CD4-positive, alpha-beta T cell treated with Interleukin-4 for 4 hours (primary cell): ENCODE data around the gene UGT1A4.
"Not testable (repeated sequence)": the region's sequence is repeated elsewhere in the genome, so short reads cannot be mapped to it uniquely, and the experiment has no call there.

ENCODE experiments used
- DNase-seq: peaks from one replicate; pipeline ENCODE4 v3.0.0-alpha.2; 2020

Gene UGT1A4

DNA sequence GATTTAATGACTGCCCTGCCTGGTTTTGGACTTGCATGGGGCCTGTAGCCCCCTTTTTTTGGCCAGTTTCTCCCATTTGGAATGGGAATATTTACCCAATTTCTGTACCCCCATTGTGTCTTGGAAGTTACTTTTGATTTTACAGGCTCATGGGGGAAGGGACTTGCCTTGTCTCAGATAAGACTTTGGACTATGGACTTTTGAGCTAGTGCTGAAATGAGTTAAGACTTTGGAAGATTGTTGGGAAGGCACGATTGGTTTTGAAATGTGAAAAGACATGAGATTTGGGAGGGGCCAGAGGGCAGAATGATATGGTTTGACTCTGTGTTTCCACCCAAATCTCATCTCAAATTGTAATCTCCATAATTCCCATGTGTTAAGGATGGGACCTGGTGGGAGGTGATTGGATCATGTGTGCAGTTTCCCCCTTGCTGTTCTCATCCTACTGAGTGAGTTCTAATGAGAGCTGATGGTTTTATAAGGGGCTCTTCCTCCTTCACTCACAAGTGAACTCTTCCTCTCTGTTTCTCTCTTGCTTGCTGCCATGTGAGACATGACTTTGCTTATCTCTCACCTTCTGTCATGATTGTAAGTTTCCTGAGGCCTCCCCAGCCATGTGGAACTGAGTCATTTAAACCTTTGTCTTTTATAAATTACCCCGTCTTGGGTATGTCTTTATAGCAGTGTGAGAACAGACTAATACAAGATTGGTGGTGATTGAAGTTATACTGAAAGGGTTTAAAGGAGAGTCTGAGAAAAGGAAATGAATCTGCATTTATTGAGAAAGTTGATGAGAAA is 32.9 kb downstream of the UGT1A4 start:
- not testable (repeated sequence) for DNase-seq

- no peak for DNase-seq
These were observed 36.5 kb downstream of the UGT1A4 start for GRCh38 chr2:233754872-233755611.

DNA sequence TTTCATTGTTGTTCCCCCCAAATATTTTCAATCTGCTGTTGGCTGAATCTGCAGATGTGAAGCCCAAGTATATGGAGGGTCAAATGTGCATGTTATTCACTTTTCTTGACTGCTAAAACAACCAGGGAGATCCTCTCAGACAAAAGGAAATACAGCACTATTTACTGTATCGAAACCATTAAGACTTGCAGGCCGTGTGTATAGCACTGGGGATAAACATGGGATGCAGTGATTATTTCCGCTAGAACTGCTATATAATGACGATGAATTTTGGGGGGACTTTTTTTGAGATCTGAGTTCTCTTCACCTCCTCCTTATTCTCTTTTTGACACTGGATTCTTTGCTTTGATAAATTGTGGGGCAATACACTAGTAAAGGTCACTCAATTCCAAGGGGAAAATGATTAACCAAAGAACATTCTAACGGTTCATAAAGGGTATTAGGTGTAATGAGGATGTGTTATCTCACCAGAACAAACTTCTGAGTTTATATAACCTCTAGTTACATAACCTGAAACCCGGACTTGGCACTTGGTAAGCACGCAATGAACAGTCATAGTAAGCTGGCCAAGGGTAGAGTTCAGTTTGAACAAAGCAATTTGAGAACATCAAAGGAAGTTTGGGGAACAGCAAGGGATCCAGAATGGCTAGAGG is 38.0 kb downstream of the UGT1A4 start:
- DNase-seq = no peak

DNA sequence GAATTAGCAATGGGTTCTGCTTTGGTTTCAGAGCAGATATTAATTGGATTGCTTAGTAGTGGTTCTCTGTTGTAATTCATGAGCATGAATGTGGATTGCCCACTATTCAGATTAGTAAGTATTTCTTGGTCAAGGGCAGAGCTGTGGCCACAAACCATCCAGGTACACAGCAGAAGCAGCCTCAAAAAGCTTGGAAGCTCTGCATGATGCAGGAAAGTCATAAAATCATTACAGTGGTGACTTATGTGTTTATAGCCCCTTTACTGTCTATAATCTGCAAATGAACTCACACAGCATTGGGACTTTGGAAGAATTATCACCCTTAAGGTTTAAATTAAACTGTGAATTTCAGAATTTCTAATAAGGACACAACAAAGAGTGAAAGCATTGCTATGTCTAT is 39.6 kb downstream of the UGT1A4 start:
- no peak for DNase-seq

DNA sequence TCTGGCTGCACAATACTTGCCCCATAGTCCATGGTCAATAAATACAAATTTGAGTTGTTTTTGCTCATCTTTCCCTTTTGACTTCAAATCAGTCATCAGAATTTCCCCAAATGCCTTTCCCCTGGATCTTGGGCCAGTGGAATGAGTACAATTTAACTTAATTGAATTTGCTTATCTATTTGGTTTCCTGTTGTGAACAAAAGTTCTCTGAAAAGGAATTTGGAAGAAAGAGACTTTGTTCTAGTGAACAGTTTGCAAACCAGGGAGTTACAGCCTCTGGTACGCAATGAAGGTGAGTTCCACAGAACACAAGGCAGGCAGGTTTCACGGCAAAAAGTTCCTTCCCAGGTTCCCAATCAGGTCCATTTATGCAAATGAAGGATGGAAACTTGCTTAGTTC is 40.3 kb downstream of the UGT1A4 start:
- no peak for DNase-seq

- DNase-seq = no peak
These were observed 41.5 kb downstream of the UGT1A4 start, which contains the start of gene UGT1A1 for GRCh38 chr2:233760043-233760442. Gene UGT1A1 (plus strand): TSS chr2:233760270. CDS start chr2:233760288, 18 bp downstream.

DNA sequence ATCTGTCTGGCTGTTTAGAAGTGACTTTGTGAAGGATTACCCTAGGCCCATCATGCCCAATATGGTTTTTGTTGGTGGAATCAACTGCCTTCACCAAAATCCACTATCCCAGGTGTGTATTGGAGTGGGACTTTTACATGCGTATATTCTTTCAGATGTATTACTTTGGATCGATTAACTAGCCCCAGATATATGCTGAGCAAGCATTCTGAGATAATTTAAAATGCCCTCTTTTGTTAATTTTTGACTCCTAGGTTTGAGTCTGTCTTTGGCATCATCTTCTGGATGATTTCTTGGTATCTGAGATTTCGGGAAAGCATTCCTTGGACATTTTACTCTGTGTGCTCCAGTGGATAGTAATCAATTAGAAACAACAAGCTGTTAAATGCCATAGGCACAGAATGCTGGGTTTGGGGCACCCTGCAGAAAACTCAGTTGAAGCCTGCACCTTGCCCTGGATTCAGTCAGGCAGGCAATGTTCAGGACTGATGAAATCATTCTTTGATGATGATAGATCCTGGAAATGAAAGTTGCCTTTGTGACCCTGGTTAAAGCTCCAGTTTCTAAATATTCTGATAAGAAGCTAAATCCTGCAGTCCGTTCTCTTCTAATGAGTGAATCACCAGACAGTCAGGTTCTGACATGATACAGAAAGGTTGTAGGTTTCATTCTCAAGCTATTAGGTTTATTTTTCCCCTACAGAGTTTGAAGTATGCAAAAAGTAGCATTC is 42.7 kb downstream of the UGT1A4 start:
- DNase-seq = no peak

GRCh38 chr2:233764264-233764663 is 45.7 kb downstream of the UGT1A4 start:
- DNase-seq = no peak

- DNase-seq = no peak
These were observed 46.2 kb downstream of the UGT1A4 start for GRCh38 chr2:233764761-233765160.

- no peak for DNase-seq
These were observed 47.9 kb downstream of the UGT1A4 start for GRCh38 chr2:233766416-233766815.

DNA sequence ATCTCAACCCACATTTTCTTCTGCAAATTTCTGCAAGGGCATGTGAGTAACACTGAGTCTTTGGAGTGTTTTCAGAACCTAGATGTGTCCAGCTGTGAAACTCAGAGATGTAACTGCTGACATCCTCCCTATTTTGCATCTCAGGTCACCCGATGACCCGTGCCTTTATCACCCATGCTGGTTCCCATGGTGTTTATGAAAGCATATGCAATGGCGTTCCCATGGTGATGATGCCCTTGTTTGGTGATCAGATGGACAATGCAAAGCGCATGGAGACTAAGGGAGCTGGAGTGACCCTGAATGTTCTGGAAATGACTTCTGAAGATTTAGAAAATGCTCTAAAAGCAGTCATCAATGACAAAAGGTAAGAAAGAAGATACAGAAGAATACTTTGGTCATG is 49.5 kb downstream of the UGT1A4 start:
- no peak for DNase-seq

DNA sequence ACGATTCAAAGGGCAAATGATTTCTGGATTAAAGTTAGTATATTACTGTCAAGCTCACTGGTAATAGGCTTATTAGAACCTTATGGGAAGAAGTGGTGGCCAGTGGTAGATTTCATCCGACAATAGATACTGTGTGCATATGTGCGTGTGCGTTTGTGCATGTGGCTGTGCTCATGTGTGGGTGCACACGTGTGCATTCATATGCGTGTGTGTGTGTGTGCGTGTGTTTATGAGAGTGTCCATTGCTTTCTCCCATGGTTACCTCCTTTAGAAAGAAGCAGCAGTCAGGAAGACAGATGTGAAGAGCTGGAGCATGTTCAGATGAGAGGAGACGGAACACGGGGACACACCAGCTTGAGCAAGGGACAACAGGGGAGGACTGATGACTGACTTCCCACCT is 50.7 kb downstream of the UGT1A4 start:
- no peak for DNase-seq

DNA sequence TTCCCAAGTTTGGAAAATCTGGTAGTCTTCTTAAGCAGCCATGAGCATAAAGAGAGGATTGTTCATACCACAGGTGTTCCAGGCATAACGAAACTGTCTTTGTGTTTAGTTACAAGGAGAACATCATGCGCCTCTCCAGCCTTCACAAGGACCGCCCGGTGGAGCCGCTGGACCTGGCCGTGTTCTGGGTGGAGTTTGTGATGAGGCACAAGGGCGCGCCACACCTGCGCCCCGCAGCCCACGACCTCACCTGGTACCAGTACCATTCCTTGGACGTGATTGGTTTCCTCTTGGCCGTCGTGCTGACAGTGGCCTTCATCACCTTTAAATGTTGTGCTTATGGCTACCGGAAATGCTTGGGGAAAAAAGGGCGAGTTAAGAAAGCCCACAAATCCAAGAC is 53.6 kb downstream of the UGT1A4 start:
- no peak for DNase-seq

DNA sequence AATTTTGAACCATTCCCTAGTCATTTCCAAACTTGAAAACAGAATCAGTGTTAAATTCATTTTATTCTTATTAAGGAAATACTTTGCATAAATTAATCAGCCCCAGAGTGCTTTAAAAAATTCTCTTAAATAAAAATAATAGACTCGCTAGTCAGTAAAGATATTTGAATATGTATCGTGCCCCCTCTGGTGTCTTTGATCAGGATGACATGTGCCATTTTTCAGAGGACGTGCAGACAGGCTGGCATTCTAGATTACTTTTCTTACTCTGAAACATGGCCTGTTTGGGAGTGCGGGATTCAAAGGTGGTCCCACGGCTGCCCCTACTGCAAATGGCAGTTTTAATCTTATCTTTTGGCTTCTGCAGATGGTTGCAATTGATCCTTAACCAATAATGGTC is 54.0 kb downstream of the UGT1A4 start:
- DNase-seq = no peak

DNA sequence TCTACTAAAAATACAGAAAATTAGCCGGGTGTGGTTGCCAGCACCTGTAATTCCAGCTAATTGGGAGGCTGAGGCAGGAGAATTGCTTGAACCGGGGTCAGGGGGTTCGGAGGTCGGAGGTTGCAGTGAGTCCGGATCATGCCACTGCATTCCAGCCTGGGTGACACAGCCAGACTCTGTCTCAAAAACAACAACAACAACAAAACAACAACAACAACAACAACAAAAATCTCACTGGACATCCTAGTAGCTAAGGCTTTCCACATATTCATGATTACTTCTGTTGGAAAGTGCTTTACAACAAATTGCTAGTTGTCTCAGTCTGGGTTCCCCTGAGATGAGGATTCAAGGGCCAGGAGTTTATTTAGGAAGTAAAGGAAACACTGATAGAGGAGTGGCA is 55.3 kb downstream of the UGT1A4 start:
- DNase-seq = no peak

DNA sequence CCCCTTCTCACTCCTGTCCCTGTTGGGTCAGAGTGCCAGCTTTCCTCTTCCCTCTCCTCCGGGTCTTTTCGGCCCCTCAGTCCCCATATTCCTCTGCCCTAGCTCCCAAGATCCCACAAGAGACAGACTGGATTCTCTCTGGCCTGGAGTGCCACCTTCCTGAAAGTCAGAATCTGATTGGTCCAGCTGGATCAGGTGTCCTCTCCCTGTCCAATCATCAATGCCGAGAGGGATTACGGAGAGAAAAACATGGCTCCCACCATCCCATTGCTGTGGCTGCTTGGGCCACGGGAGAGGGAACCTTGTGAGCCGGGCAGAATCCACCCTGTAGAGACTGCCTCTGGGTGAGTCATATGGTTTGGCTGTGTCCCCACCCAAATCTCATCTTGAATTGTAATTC is 56.9 kb downstream of the UGT1A4 start:
- DNase-seq = no peak

DNA sequence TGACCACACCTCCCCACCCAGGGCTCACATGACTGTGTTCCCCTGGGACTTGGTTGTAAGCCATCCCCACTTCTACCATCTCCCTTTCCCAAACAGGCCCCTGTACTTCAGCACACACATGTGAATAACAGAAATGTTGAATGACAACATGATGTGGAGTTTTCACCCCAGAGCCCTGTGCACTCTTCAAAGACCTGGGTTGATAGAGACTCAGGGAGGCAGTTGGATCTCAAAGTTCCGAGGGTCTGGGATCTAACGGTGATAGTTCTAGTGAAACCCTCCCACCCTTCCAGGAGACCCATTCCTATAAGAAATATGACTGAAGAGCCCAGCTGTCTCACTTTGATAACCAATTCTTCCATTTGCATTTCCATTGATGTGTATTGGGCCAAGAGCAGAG is 59.5 kb downstream of the UGT1A4 start, which contains the start of gene MROH2A:
TSS of gene MROH2A (plus strand) at position 301 of the 400 bp plus-strand sequence. CDS start 1,029 bp downstream, outside the sequence.
- DNase-seq = no peak

GRCh38 chr2:233779722-233780121 is 61.2 kb downstream of the UGT1A4 start:
- DNase-seq = no peak

DNA sequence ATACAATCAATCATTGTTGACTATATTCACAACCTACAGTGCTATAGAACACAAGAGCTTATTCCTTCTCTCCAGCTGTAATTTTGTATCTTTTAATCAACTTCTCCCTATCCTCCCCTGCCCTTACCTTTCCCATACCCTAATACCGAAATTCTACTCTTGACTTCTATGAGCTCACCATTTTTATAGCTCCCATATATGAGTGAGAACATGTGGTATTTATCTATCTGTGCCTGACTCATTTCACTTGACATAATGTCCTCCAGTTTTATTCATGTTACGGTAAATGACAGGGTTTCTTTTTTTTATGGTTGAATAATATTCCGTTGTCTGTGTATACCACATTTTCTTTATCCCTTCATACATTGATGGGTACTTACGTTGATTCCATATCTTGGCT is 62.2 kb downstream of the UGT1A4 start:
- no peak for DNase-seq

GRCh38 chr2:233789554-233789953 is 71.0 kb downstream of the UGT1A4 start:
- no peak for DNase-seq

DNA sequence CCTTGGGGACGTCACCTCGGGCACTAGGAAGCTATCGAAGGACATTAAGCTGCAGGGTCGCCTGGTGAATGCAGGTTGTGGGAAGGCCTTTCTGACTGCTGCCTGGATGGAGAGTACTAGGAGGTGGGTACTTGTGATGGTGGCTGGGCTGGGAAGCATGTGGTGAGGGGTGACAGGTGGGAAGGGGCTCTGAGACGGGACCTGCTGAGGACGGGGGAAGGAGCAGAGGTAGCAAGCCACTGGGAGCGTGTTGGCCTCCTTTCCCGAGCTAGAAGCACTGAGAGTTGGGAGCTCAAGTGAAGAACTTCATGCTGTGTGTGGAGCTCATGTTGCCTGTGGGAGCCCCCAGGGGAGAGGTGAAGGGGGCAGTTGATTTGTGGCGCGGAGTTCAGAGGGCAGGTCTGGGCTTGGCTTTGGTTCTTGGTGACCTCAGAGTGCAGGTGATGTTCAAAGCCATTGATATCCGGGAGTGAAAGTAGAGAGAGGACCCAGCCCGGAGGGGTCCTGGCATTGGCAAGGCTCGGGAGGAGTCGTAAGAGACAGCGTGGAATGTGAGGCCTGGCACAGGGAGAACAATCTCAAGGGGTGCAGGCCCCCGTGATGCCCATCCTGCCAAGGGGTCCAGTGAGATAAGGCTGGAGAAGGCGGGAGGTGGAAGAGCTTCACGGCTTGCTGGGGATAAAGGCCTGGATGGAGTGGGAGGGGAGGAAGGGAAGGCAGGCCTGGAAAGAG is 72.8 kb downstream of the UGT1A4 start:
- no peak for DNase-seq

DNA sequence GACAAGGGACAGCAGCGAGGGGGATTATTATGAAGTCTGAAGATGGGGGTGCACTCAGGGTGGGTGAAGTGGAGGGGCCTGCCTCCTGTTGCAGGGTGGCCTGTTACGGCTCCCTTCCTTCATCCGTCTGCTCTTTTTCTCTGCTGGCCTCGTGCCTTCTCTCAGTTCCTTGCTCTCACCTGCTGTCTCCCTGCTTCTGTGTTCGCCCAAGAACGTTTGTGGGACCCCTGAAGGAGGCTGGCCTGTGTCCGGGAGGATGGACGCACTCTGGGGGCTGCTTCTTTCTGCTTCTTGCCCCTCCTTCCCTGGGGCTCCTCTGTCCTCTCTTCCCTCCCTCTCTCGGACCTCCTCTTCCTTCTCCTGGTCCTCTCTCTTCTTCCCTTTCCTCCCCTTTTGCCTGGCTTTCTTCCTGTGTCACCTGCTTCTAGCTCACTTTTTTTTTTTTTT is 73.4 kb downstream of the UGT1A4 start:
- no peak for DNase-seq
